ENCODE data around the gene BBS12.

BBS12 gene

GRCh38 chr4:122732329-122733026 is at the start of gene BBS12:
Gene BBS12 (plus strand): TSS chr4:122732704. CDS start chr4:122741893, 9,189 bp downstream.
- DNase-seq = peak; percentile 50 to 100 (median 97)

DNA sequence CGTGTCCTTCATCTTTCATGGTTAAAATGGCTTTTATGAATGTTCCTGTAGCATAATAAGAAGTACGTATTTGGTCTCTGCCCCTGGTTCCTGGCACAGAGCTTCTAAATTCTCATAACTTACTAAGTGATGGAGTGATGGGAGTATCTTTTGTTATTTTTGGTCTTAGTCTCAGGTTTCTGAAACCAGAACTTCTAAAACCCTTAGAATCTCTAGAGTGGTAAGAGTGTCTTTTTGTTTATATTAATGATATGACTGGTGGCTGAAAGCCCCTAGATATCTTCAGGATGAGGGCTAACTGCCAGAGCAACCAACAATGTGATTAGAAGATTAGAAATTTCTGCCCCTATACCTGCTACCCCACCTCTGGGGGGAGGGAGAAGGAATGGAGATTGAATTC is 45.8 kb upstream of the BBS12 start:
- DNase-seq = no peak

- no peak for DNase-seq
Observed at GRCh38 chr4:122687531-122688061, 44.9 kb upstream of the BBS12 start.

DNA sequence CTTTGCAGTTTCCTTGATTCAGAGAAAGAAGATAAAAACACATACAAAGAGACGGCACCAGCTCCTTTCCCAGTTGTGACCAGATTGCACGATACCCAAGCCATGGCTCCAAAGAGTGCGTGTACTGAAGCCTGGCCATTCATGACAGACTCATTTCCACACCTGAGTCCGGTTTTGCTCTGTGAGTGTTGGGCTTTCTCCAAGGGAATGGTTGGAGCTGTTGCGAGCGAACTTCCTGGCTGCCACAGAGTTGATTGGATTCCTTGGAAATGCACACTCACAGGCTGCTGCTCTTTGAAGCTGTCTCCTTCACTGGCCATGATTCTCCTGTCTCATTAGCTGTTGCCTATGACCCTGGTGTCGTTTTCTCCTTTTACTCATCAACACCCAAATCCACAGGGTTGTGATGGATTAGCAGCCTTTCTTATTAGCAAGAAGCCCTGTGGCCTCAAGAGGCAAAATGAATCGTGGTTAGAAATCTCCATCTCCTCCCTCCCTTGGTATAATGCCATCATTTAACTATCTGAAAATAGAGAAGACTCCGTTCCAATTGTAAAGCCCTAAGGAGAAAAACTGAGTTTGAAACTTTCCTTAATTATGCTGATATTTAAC is 43.9 kb upstream of the BBS12 start:
- no peak for DNase-seq

DNA sequence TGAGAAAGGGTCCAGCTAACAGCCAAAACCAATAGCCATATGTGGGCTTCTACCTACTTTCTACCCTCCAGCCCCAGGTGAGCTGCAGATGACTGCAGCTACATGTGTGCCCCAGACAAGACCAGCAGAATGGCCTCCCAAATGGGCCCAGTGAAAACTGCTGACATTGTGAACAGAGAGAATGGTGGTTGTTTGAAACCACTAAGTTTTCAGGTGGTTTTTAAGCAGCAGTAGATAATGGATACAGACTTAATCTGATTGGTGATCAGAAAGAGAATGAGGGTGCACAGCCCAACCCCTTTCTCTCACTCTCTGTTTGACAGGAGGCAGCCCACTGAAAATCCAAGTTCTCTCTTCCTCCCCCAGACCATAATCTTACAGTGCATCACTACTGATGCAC is 42.5 kb upstream of the BBS12 start:
- no peak for DNase-seq

- no peak for DNase-seq
Observed at GRCh38 chr4:122691988-122692387, 40.5 kb upstream of the BBS12 start.

DNA sequence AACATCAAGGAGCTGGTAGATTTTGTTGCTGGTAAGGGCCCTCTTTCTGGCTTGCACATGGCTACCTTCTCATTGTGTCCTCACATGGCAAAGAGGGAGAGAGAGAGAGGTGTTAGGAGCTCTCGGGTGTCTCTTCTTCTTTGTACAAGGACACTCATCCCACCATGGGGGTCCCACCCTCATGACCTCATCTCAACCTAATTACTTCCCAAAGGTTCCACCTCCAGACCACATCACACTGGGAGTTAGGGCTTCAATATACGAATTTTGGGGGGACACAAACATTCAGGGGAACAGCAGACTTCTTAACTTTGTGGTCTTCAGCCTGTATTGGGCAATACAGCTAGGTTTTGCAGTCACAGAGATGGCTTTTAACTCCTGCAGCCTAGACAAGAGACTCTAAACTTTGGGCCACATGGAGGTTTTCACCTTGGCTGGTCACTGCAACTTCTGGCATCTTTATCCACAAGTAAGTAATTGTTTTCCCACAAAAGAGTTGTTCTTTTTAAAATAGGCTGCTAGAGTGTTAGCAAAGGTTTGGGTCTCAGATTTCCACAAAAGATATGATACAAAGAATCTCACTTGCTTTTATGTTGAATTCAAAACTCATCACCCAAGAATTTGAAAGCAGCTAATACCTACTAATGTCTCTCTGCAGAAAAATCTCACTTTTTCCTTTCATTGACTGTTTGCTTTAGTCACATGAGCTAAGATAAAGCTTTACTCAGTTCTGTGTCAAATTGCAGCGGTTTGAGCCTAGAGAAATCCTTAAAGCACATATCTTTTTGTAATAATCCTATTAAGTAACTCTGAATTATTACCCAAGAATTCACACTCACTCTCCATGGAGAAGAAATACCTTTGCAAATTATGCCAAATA is 39.6 kb upstream of the BBS12 start:
- no peak for DNase-seq

GRCh38 chr4:122695226-122695625 is 37.3 kb upstream of the BBS12 start:
- DNase-seq = no peak

- DNase-seq = no peak
Observed at GRCh38 chr4:122700178-122700725, 32.3 kb upstream of the BBS12 start.

DNA sequence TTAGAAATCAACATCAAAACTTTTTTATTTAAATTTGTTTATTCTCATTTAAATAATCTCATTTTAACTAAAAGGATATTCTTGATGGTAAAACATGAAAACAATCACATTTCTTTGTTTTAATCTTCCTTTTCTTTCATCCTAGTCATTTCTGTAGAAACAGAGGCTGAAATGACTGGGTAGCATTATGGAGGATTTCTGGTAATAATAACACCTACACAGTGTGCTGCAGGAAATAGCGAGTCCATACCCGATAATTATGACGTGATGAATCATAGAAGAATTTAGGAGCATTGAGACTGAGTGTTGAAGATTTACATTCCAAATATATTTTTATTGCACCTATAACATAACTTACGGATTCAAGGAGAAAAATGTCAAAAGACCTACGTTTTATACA is 31.4 kb upstream of the BBS12 start:
- no peak for DNase-seq

DNA sequence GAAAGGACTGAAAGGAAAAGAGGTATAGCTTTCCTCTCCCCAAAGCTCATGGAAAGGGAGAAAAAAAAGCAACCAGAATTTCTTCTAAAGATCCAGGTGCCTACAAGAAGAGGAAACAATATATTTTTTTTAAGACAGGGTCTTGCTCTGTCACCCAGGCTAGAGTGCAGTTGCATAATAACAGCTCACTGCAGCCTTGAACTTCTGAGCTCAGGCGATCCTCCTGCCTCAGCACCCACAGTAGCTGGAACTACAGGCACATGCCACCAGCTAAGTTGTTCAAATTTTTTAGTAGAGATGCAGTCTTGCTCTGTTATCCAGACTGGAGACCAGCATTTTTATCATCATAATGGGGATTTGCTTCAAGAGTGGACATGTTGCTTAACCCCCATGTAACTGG is 30.5 kb upstream of the BBS12 start:
- no peak for DNase-seq

GRCh38 chr4:122702939-122703338 is 29.6 kb upstream of the BBS12 start:
- no peak for DNase-seq

GRCh38 chr4:122703868-122704267 is 28.6 kb upstream of the BBS12 start:
- no peak for DNase-seq

GRCh38 chr4:122705009-122705408 is 27.5 kb upstream of the BBS12 start:
- no peak for DNase-seq

DNA sequence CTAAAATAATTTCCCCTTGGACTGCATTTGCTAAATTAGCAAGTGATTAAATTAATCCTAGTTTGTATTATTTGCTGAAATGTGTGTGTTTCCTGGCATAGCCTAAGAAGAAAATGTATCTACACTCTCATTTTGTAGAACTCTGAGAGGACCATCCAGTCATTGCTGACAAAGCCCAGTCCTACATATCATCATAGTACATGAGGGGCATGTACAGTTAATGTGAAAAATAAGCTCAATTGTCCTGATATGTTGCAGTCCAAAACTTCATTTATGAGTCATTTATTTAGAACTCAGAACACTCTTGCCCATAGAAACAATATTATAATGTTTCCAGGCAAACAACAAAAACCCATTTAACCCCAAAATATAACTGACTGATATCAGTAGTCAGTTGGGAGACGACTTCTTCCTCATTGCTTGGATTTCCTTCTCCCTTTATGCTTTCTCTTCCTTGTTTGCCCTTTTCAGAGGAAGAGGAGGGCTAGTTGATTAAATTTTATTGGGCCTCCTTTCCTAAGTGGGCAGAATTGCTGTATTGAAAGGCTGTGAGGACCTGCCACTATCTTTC is 26.9 kb upstream of the BBS12 start:
- no peak for DNase-seq

DNA sequence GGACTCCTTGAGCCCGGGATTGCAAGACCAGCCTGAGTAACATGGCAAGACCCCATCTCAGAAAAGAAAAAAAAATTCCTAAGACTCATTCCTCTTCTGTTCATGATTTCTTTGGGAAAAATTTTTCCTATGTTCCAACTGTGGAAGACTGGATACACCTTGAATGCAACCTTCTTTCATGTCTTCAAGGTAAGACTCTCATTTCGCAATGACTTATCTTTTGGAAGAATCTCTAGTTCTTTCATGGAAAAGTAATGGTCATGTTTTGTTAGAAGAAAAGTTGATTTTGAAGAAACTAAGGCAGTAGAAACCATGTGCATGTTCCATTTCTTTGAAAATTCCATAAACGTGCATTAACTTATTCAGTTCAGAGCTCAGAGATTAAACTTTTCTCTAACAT is 26.0 kb upstream of the BBS12 start:
- DNase-seq = no peak

GRCh38 chr4:122707497-122707896 is 25.0 kb upstream of the BBS12 start:
- DNase-seq = no peak

DNA sequence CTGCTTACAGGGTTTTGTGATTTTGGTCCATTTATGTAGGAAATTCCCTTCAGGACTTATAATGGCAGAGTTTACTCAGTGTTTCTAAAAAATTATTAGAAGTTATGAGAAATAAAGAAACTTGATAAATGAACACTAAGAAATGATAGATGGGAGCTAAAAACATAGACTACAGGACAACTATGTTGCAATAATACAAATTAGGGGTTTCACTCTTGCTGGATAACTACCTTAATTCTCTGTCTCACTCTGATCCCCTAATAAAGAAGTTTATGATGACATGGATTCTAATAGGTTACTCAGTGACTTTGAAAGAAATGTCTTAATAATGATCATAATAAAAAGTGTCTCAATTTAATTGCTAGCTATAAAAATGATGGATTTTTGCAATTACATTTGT is 23.3 kb upstream of the BBS12 start:
- no peak for DNase-seq

DNA sequence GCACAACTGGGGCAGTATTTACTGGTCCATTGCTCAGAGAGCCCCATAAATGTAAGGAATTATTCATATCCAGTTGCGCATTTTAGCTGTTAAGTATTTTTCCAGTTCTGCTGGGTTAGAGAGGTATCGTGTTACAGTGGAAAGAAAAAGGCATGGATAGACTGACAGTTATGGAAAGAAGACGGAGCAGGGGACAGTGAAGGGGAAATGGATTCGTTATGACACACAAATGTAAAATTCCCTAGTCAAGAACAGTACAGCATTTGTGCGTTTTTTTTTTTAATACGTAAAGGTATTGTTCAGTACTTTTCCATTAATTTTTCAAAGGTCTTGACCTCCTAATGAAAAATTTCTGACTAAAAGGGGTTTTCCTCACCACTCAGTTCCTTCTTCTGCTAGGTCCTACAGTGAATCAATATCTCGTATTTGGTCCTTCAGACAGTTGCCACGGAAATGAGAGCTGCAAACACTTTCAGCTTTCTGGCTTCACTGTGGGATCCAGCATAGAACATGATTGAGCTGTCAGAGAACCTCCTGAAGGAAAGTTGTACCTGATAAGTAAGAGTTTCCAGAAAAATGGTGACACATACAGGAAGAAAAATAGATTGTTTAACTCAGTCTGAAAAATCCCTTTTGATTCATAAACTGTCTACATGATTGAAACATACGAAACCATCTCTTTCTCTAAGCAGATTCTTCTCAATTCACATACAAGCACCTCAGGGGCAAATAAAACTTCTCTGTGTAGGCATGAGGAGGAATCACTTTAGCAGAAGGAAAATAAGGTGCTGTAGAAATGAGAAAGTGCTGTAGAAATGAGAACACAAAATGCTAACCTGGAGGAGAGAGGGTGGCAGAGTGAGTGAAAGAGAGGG is 21.8 kb upstream of the BBS12 start:
- no peak for DNase-seq

DNA sequence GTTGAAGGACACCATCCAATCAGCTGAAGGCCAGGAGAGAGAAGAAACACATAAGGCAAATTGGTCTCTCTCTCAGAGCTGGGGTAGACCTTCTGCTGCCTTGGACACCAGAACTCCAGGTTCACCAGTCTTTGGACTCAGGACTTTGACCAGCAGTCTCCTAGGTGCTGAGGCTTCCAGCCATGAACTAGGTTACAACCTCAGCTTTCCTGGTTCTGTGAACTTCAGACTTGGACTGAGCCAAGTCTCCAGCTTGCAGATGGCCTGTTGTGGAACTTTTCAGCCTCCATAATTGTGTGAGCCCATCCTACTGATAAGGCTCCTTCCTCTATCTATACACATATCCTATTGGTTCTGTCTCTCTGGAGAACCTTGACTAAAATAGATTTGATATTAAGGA is 20.6 kb upstream of the BBS12 start:
- no peak for DNase-seq

DNA sequence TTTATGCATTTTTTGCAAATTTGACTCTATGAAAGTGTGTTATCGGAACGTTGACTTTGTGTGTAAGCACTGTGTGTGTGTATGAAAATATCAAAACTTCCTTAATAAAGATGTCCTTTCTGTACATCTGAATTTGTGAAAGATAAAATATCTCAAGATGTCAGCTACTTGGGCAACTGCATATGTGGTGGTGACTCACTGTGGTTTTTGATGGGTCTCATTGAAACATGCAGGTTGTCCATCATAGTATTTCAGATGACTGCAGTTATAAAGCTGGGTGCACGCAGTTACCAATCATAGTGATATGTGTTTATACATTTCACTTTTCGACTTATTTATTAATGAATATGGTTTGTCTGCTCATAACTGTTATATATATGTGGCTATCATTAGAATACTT is 19.7 kb upstream of the BBS12 start:
- no peak for DNase-seq
